ENCODE data around the gene NEK2. TPM values are rescaled to one million over a fixed set of nuclear protein-coding genes. Genes with fewer than 3 reads are reported as not detected.
A peak's percentile ranks its signal among the peaks of the same experiment; 100 is the strongest.
"Not testable (repeated sequence)": the region's sequence is repeated elsewhere in the genome, so short reads cannot be mapped to it uniquely, and the experiment has no call there.

NEK2 gene
- total and polyA plus RNA-seq, 4 experiments from 2014 or later, result not detected

DNA sequence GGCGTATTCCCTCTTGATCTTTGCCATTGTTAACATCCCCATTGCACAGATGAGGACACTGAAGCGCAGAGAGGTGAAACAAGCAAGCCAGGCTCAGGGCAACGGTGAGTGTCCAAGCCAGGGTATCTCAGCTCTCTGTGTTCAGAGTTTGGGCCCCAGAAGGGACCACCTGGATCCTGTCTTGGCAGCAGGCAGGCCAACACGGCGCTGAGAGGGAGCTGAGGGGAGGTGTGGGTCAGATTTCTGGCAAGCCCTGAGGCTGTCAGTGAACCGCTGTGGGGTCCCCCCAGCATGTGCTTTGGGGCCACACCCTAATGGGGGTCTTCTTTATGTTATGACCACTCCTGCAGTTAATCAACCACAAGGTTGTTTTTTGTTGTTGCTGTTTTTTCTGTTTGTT, 23.1 kb downstream of the NEK2 start:
- Mint-ChIP-seq H3K4me1 (peaks cover 0 to 2% (median under 1%) of the 10 kb centered on the region in 4 donors), H3K36me3 (no peaks in the 10 kb centered on the region), H3K9me3 (no peaks in the 10 kb centered on the region), H3K27me3 (peaks cover 0 to 2% of the 10 kb centered on the region in 2 donors), H3K27ac (no peak overlapping the region), H3K4me3 (no peak overlapping the region)
- no peak overlapping the region for H3K27ac ChIP-seq (ENCODE audit: low read depth, low read length)
- no peaks in the 10 kb centered on the region for H3K36me3 ChIP-seq (ENCODE audit: insufficient read depth, low read length)
- DNase-seq, result no peak
- ChIA-PET CTCF (ENCODE audit: partially characterized antibody) (interaction anchor here (0.8 to 7.5 kb wide), 8 partner anchors 9 to 173 kb away, joined by 3 to 64 read pairs (median 5); partner anchors contain the start of gene SLC30A1), POLR2A (ENCODE audit: partially characterized antibody) (interaction anchor here (1.3 kb wide), 1 partner anchor 73 kb away, joined by 4 read pairs; the partner anchor contains the start of gene SLC30A1)
- H3K4me3 ChIP-seq (ENCODE audit: low read length in 2 of 2), result no peak overlapping the region
- H3K9me3 ChIP-seq (ENCODE audit: control insufficient read depth in 1 of 2, low read length in 2 of 2), result no peaks in the 10 kb centered on the region
- intact Hi-C loops (cut with micrococcal nuclease), result no loop called here
- no peaks in the 10 kb centered on the region for H3K4me1 ChIP-seq (ENCODE audit: insufficient read depth, low read length)
- no peaks in the 10 kb centered on the region for H3K27me3 ChIP-seq (ENCODE audit: insufficient read depth, low read length)

- Mint-ChIP-seq H3K4me1 (peaks cover 0 to 2% (median under 1%) of the 10 kb centered on the region in 4 donors), H3K27ac (no peak overlapping the region), H3K9me3 (no peaks in the 10 kb centered on the region), H3K4me3 (no peak overlapping the region), H3K36me3 (no peaks in the 10 kb centered on the region), H3K27me3 (peaks cover 0 to 2% of the 10 kb centered on the region in 2 donors)
- H3K9me3 ChIP-seq (ENCODE audit: control insufficient read depth in 1 of 2, low read length in 2 of 2), result no peaks in the 10 kb centered on the region
- ChIA-PET POLR2A (ENCODE audit: partially characterized antibody) (no interaction called here), CTCF (ENCODE audit: partially characterized antibody) (interaction anchor here (1.3 to 7.5 kb wide), 3 partner anchors 74 to 171 kb away, joined by 3 to 64 read pairs (median 7); no protein-coding TSS in a partner anchor)
- no peaks in the 10 kb centered on the region for H3K27me3 ChIP-seq (ENCODE audit: insufficient read depth, low read length)
- H3K4me3 ChIP-seq (ENCODE audit: low read length in 2 of 2), result no peak overlapping the region
- no peaks in the 10 kb centered on the region for H3K4me1 ChIP-seq (ENCODE audit: insufficient read depth, low read length)
- no peak for DNase-seq
- intact Hi-C loops (cut with micrococcal nuclease), result no loop called here
- no peak overlapping the region for H3K27ac ChIP-seq (ENCODE audit: low read depth, low read length)
- no peaks in the 10 kb centered on the region for H3K36me3 ChIP-seq (ENCODE audit: insufficient read depth, low read length)
Observed at GRCh38 chr1:211650904-211651303, 24.5 kb downstream of the NEK2 start.

DNA sequence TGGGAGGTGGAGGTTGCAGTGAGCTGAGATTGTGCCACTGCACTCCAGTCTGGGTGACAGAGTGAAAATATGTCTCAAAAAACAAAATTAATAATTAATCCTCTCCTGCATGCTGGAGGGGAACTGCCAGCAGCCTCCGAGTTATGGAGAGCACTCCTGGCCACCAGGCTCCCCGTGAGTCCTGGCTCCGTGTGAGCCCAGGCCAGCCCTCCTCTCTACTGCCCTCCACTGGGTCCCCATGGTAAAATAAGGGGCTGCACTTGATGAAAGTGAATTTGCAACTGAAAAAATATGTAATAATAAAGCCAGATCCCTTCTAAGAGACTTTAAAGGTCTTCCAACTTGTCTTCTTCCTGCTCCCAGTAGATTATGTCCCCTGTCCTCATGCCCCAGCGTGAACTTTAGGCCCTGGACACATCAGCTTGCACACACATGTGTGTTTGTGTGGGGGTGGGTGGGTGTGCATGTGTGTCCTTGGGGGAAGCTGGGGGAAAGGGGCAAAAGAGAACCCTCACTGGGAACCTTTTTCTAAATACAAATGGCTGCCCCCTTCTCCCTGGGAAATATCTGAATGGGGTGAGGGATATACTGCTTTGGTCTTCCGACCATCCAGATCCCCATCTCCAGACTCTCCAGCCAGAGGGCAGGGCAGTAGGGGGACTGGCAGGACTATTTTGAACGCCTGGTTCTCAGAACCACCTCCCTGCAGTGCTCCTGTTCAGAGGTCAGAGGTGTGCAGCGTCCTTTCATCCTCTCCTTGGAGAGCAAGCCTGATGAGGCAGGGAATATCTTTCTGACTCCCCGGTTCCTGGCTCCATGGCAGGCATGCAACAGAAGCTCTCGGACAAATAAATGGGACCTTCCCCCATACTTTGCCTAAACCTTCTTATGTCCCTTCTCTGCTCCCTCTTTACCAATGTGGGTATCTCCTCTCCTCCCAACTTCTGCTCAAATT, 26.2 kb downstream of the NEK2 start:
- intact Hi-C loops (cut with micrococcal nuclease), result no loop called here
- H3K4me1 ChIP-seq (ENCODE audit: insufficient read depth, low read length), result no peaks in the 10 kb centered on the region
- H3K4me3 Mint-ChIP-seq, result no peak overlapping the region
- peaks cover 0 to 1% (median 0%) of the 10 kb centered on the region in 4 donors for H3K4me1 Mint-ChIP-seq
- H3K36me3 Mint-ChIP-seq, result no peaks in the 10 kb centered on the region
- no peaks in the 10 kb centered on the region for H3K9me3 ChIP-seq (ENCODE audit: control insufficient read depth in 1 of 2, low read length in 2 of 2)
- H3K9me3 Mint-ChIP-seq, result no peaks in the 10 kb centered on the region
- no peak overlapping the region for H3K27ac Mint-ChIP-seq
- H3K27me3 ChIP-seq (ENCODE audit: insufficient read depth, low read length), result no peaks in the 10 kb centered on the region
- CTCF ChIA-PET (ENCODE audit: partially characterized antibody), result interaction anchor here (1.0 to 2.7 kb wide), 3 partner anchors 9 to 73 kb away, joined by 3 to 7 read pairs (median 4); no protein-coding TSS in a partner anchor
- H3K27me3 Mint-ChIP-seq, result no peaks in the 10 kb centered on the region
- no peak overlapping the region for H3K4me3 ChIP-seq (ENCODE audit: low read length in 2 of 2)
- H3K36me3 ChIP-seq (ENCODE audit: insufficient read depth, low read length), result no peaks in the 10 kb centered on the region
- POLR2A ChIA-PET (ENCODE audit: partially characterized antibody), result no interaction called here
- DNase-seq, result peak in 3 of 5 donors; percentile 12 to 29 (median 27)
- H3K27ac ChIP-seq (ENCODE audit: low read depth, low read length), result no peak overlapping the region

DNA sequence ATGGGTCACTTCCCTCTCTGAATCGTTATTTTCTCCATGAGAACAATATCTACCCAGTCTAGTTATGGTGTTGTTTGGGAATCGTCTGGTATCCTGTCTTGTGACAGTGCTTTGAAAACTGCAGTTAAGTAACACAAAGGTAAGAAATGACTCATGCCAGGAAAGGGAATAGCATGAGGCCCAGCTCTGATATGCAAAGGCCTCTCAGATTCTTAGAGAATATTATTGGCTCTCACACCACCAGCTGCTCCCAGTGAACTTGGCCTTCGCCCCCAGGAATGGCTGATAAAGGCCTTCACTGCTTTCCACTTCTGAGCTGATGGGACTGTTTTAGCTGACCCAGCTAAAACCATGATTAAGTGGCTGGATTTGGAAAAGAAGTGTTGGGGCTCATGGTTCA, 27.1 kb downstream of the NEK2 start:
- H3K4me3 Mint-ChIP-seq, result no peak overlapping the region
- no peaks in the 10 kb centered on the region for H3K27me3 ChIP-seq (ENCODE audit: insufficient read depth, low read length)
- H3K4me1 Mint-ChIP-seq, result peaks cover 5 to 7% (median 7%) of the 10 kb centered on the region in 4 donors
- H3K36me3 ChIP-seq (ENCODE audit: insufficient read depth, low read length), result no peaks in the 10 kb centered on the region
- POLR2A ChIA-PET (ENCODE audit: partially characterized antibody), result no interaction called here
- H3K9me3 Mint-ChIP-seq, result no peaks in the 10 kb centered on the region
- no peak overlapping the region for H3K4me3 ChIP-seq (ENCODE audit: low read length in 2 of 2)
- peak overlapping the region in 1 of 7 donors; percentile 25 for H3K27ac Mint-ChIP-seq
- peaks cover 8% of the 10 kb centered on the region for H3K4me1 ChIP-seq (ENCODE audit: insufficient read depth, low read length)
- no peaks in the 10 kb centered on the region for H3K9me3 ChIP-seq (ENCODE audit: control insufficient read depth in 1 of 2, low read length in 2 of 2)
- H3K27ac ChIP-seq (ENCODE audit: low read depth, low read length), result no peak overlapping the region
- intact Hi-C loops (cut with micrococcal nuclease), result no loop called here
- H3K27me3 Mint-ChIP-seq, result no peaks in the 10 kb centered on the region
- CTCF ChIA-PET (ENCODE audit: partially characterized antibody), result interaction anchor here (1.0 kb wide), 1 partner anchor 68 kb away, joined by 4 read pairs; no protein-coding TSS in a partner anchor
- DNase-seq, result no peak
- no peaks in the 10 kb centered on the region for H3K36me3 Mint-ChIP-seq

DNA sequence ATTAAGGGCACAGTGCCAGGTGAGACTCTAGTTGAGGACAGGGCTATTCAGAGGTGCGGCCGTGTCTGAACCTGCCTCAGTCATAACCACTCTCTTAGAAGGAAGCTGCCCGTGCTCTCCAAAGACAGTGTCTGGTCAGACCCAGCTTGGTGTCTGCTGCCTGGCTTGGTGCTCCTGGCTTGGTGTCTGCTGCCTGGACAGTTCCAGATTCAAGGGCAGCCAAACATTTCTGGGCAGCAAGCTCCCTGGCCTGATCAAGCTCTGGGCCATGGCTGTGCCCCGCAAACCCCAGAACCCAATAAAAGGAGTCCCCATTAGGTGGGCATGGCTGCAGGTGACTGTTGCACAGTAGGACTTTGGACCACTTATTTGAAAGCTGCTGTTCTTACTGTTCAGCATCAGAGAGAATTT, 27.7 kb downstream of the NEK2 start:
- ChIA-PET POLR2A (ENCODE audit: partially characterized antibody) (no interaction called here), CTCF (ENCODE audit: partially characterized antibody) (interaction anchor here (0.8 to 1.3 kb wide), 2 partner anchors 40 to 325 kb away, joined by 3 read pairs; no protein-coding TSS in a partner anchor)
- no peaks in the 10 kb centered on the region for H3K27me3 Mint-ChIP-seq
- Histone ChIP-seq H3K4me3 (ENCODE audit: low read length in 2 of 2) (no peak overlapping the region), H3K4me1 (ENCODE audit: insufficient read depth, low read length) (peaks cover 11% of the 10 kb centered on the region), H3K27me3 (ENCODE audit: insufficient read depth, low read length) (no peaks in the 10 kb centered on the region), H3K27ac (ENCODE audit: low read depth, low read length) (no peak overlapping the region), H3K9me3 (ENCODE audit: control insufficient read depth in 1 of 2, low read length in 2 of 2) (no peaks in the 10 kb centered on the region), H3K36me3 (ENCODE audit: insufficient read depth, low read length) (no peaks in the 10 kb centered on the region)
- DNase-seq, result no peak
- no peaks in the 10 kb centered on the region for H3K36me3 Mint-ChIP-seq
- H3K4me1 Mint-ChIP-seq, result peaks cover 8 to 12% (median 11%) of the 10 kb centered on the region in 4 donors
- H3K27ac Mint-ChIP-seq, result no peak overlapping the region
- no peak overlapping the region for H3K4me3 Mint-ChIP-seq
- H3K9me3 Mint-ChIP-seq, result no peaks in the 10 kb centered on the region
- intact Hi-C loops (cut with micrococcal nuclease), result no loop called here

- Histone ChIP-seq H3K9me3 (ENCODE audit: control insufficient read depth in 1 of 2, low read length in 2 of 2) (no peaks in the 10 kb centered on the region), H3K4me3 (ENCODE audit: low read length in 2 of 2) (no peak overlapping the region), H3K4me1 (ENCODE audit: insufficient read depth, low read length) (peaks cover 11% of the 10 kb centered on the region), H3K27me3 (ENCODE audit: insufficient read depth, low read length) (no peaks in the 10 kb centered on the region), H3K36me3 (ENCODE audit: insufficient read depth, low read length) (no peaks in the 10 kb centered on the region), H3K27ac (ENCODE audit: low read depth, low read length) (no peak overlapping the region)
- ChIA-PET CTCF (ENCODE audit: partially characterized antibody) (interaction anchor here (0.8 to 1.3 kb wide), 5 partner anchors 9 to 335 kb away, joined by 3 read pairs; no protein-coding TSS in a partner anchor), POLR2A (ENCODE audit: partially characterized antibody) (no interaction called here)
- Mint-ChIP-seq H3K4me1 (peaks cover 8 to 14% (median 11%) of the 10 kb centered on the region in 4 donors), H3K9me3 (no peaks in the 10 kb centered on the region), H3K36me3 (no peaks in the 10 kb centered on the region), H3K27ac (peak overlapping the region in 2 of 7 donors; percentile 38 to 52), H3K4me3 (no peak overlapping the region), H3K27me3 (no peaks in the 10 kb centered on the region)
- intact Hi-C loops (cut with micrococcal nuclease), result no loop called here
- DNase-seq, result no peak
Observed at GRCh38 chr1:211646566-211646965, 28.9 kb downstream of the NEK2 start.

DNA sequence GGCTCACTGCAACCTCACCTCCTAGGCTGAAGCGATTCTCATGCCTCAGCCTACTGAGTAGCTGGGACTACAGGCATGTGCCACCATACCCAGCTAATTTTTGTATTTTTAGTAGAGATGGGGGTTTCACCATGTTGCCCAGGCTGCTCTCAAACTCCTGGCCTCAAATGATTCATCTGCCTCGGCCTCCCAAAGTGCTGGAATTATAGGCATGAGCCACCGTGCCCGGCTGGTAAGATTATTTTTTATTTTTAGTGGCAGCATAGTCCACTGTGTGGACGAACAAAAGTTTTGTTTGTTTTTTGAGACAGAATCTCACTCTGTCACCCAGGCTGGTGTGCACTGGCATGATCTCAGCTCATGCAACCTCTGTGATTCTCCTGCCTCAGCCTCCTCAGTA, 29.8 kb downstream of the NEK2 start:
- POLR2A ChIA-PET (ENCODE audit: partially characterized antibody); H3K27me3 Mint-ChIP-seq; CTCF ChIA-PET (ENCODE audit: partially characterized antibody); H3K27me3 ChIP-seq (ENCODE audit: insufficient read depth, low read length); H3K9me3 ChIP-seq (ENCODE audit: control insufficient read depth in 1 of 2, low read length in 2 of 2); intact Hi-C loops (cut with micrococcal nuclease); H3K27ac Mint-ChIP-seq; H3K4me3 ChIP-seq (ENCODE audit: low read length in 2 of 2); DNase-seq; H3K9me3 Mint-ChIP-seq; H3K4me3 Mint-ChIP-seq; H3K36me3 Mint-ChIP-seq; H3K36me3 ChIP-seq (ENCODE audit: insufficient read depth, low read length); H3K27ac ChIP-seq (ENCODE audit: low read depth, low read length): not testable (repeated sequence)
- peaks cover 8 to 14% (median 11%) of the 10 kb centered on the region in 4 donors for H3K4me1 Mint-ChIP-seq
- H3K4me1 ChIP-seq (ENCODE audit: insufficient read depth, low read length), result peaks cover 11% of the 10 kb centered on the region
